DMS53 treated with DMSO at 0.1 percent for 48 hours (cell line): ENCODE measurements around the gene OR2A5.
"Not testable (repeated sequence)": the region's sequence is repeated elsewhere in the genome, so short reads cannot be mapped to it uniquely, and the experiment has no call there.

Experiments
- DNase-seq: peaks from one replicate; lab custom pipeline; 2025; ENCODE audit not compliant: unreplicated experiment; lab: John Stamatoyannopoulos, UW

Gene OR2A5

GRCh38 chr7:144048648-144049047 lies at the start of gene OR2A5:
Gene OR2A5 (plus strand): TSS chr7:144048948. CDS start chr7:144050402, 1,454 bp downstream.
- peak; percentile 10 for DNase-seq

- DNase-seq: no peak
Observed at GRCh38 chr7:144000020-144000419, 48.7 kb upstream of the OR2A5 start, which contains the start of gene OR6B1. Gene OR6B1 (plus strand): TSS chr7:144000320. CDS start chr7:144003997, 3,677 bp downstream.

- no peak for DNase-seq
Observed at GRCh38 chr7:144001543-144001942, 47.2 kb upstream of the OR2A5 start.

GRCh38 chr7:144004703-144005102 lies 44.0 kb upstream of the OR2A5 start:
- DNase-seq: no peak

GRCh38 chr7:144006029-144006691 lies 42.6 kb upstream of the OR2A5 start:
- DNase-seq: no peak

GRCh38 chr7:144006692-144007042 lies 42.1 kb upstream of the OR2A5 start:
- DNase-seq: no peak

- no peak for DNase-seq
Observed at GRCh38 chr7:144009361-144009760, 39.4 kb upstream of the OR2A5 start.

- not testable (repeated sequence) for DNase-seq
Observed at GRCh38 chr7:144010061-144010460, 38.7 kb upstream of the OR2A5 start.

- not testable (repeated sequence) for DNase-seq
Observed at GRCh38 chr7:144010821-144011220, 37.9 kb upstream of the OR2A5 start.

GRCh38 chr7:144011458-144012230 lies 37.1 kb upstream of the OR2A5 start:
- DNase-seq: no peak

GRCh38 chr7:144018065-144018464 lies 30.7 kb upstream of the OR2A5 start:
- no peak for DNase-seq

GRCh38 chr7:144019457-144019856 lies 29.3 kb upstream of the OR2A5 start:
- DNase-seq: no peak

- no peak for DNase-seq
Observed at GRCh38 chr7:144020340-144020739, 28.4 kb upstream of the OR2A5 start.

- DNase-seq: no peak
Observed at GRCh38 chr7:144022169-144022568, 26.6 kb upstream of the OR2A5 start.

- DNase-seq: no peak
Observed at GRCh38 chr7:144023171-144023827, 25.4 kb upstream of the OR2A5 start.

- DNase-seq: no peak
Observed at GRCh38 chr7:144024213-144024612, 24.5 kb upstream of the OR2A5 start.

GRCh38 chr7:144026203-144026883 lies 22.4 kb upstream of the OR2A5 start:
- no peak for DNase-seq

- DNase-seq: peak; percentile 18
Observed at GRCh38 chr7:144027070-144027469, 21.7 kb upstream of the OR2A5 start.

- no peak for DNase-seq
Observed at GRCh38 chr7:144027974-144028373, 20.8 kb upstream of the OR2A5 start.

GRCh38 chr7:144028547-144028946 lies 20.2 kb upstream of the OR2A5 start:
- no peak for DNase-seq

- DNase-seq: no peak
Observed at GRCh38 chr7:144032516-144032915, 16.2 kb upstream of the OR2A5 start.
